IPS-11a (cell line): ENCODE data around the gene RASGRF2.
"Not testable (repeated sequence)": the region's sequence is repeated elsewhere in the genome, so short reads cannot be mapped to it uniquely, and the experiment has no call there.

Experiments
- H3K4me3 ChIP-seq: one replicate; pipeline ENCODE4 v1.5.1; 2013; ENCODE audit warnings: low read depth, low read length, control low read depth

The RASGRF2 gene

GRCh38 chr5:81256766-81257165, 296.6 kb downstream of the RASGRF2 start:
- H3K4me3 ChIP-seq: no peak overlapping the region

- H3K4me3 ChIP-seq: not testable (repeated sequence)
These were observed 302.6 kb downstream of the RASGRF2 start for GRCh38 chr5:81262796-81263195.

- H3K4me3 ChIP-seq: no peak overlapping the region
These were observed 304.9 kb downstream of the RASGRF2 start for GRCh38 chr5:81265101-81265500.

GRCh38 chr5:81268521-81269196, 308.5 kb downstream of the RASGRF2 start:
- H3K4me3 ChIP-seq: no peak overlapping the region

- H3K4me3 ChIP-seq: no peak overlapping the region
These were observed 309.7 kb downstream of the RASGRF2 start for GRCh38 chr5:81269751-81270393.

- H3K4me3 ChIP-seq: not testable (repeated sequence)
These were observed 310.3 kb downstream of the RASGRF2 start for GRCh38 chr5:81270394-81271027.
